Activated B cell treated with CpG ODN at 0.5 μM for 24 hours (primary cell): ENCODE data around the gene SSR4. TPM values are rescaled to one million over a fixed set of nuclear protein-coding genes. Genes with fewer than 3 reads are reported as not detected.

Experiments
- ATAC-seq: fragments of 200-7000 bp; cut with Tn5 transposase; one replicate; pipeline ENCODE4 v1.10.0; 2021; ENCODE audit warnings: low read depth, mild to moderate bottlenecking, moderate library complexity
- CTCF ChIA-PET: fragments of 350-600 bp; sonication (Branson Sonifier 250); formaldehyde crosslinking; loops from one replicate; lab custom pipeline; 2021; ENCODE audit warnings: antibody characterized with exemption; lab: Charles Lee
- POLR2A ChIA-PET: fragments of 350-600 bp; sonication (Branson Sonifier 250); formaldehyde crosslinking; loops from one replicate; lab custom pipeline; 2021; ENCODE audit warnings: antibody characterized with exemption; lab: Charles Lee
- DNase-seq: peaks from one replicate; pipeline ENCODE4 v3.0.0; 2022
- H3K27ac Mint-ChIP-seq: one replicate; pipeline ENCODE4 v1.8.0; 2020; ENCODE audit warnings: mixed read lengths
- H3K27me3 Mint-ChIP-seq: one replicate; pipeline ENCODE4 v1.8.0; 2021; ENCODE audit warnings: mixed read lengths
- H3K36me3 Mint-ChIP-seq: one replicate; pipeline ENCODE4 v1.8.0; 2021; ENCODE audit warnings: low read depth, mixed read lengths
- H3K4me1 Mint-ChIP-seq: one replicate; pipeline ENCODE4 v1.8.0; 2021; ENCODE audit warnings: mixed read lengths
- H3K4me3 Mint-ChIP-seq: one replicate; pipeline ENCODE4 v1.8.0; 2020; ENCODE audit warnings: mild to moderate bottlenecking, mixed read lengths
- H3K9me3 Mint-ChIP-seq: one replicate; pipeline ENCODE4 v1.8.0; 2020; ENCODE audit warnings: mixed read lengths
- CTCF ChIP-seq: fragments of 200-600 bp; IDR thresholded peaks from one replicate; pipeline ENCODE4 v1.8.0; 2022; ENCODE audit warnings: antibody characterized with exemption, mild to moderate bottlenecking
- intact Hi-C: fragments of 100-400 bp; cut with micrococcal nuclease; formaldehyde crosslinking; loops from one replicate; pipeline ENCODE4 v1.15.1; 2024
- total RNA-seq: library from RNA; stranded (reverse); gene quantifications from 2 replicates; pipeline ENCODE4 v1.2.3, GENCODE V29; 2022

SSR4 gene
- total RNA-seq, 1 donor from 2014 or later: 160 TPM

GRCh38 chrX:153779891-153780677 is 14.4 kb upstream of the SSR4 start:
- ATAC-seq: no peak
- Mint-ChIP-seq H3K36me3 (peaks cover 2% of the 10 kb centered on the region), H3K27ac (no peak overlapping the region), H3K4me1 (peaks cover 4% of the 10 kb centered on the region), H3K9me3 (no peaks in the 10 kb centered on the region), H3K4me3 (no peak overlapping the region), H3K27me3 (peaks cover 3% of the 10 kb centered on the region)
- DNase-seq: no peak
- no peak for TF ChIP-seq CTCF
- CTCF ChIA-PET: no interaction called here
- intact Hi-C loops: no loop called here
- POLR2A ChIA-PET: interaction anchor here (0.6 kb wide), 1 partner anchor 14 kb away, joined by 3 read pairs; the partner anchor contains the start of genes IDH3G and SSR4

- Mint-ChIP-seq H3K27ac (no peak within 1 kb of the TSS), H3K4me1 (peaks cover 4% of the 10 kb centered on the region), H3K4me3 (no peak within 1 kb of the TSS), H3K27me3 (peaks cover 3% of the 10 kb centered on the region), H3K36me3 (peaks cover 7% of the 10 kb centered on the region), H3K9me3 (no peaks in the 10 kb centered on the region)
- no peak for TF ChIP-seq CTCF
- DNase-seq (no peak), ATAC-seq (no peak)
- ChIA-PET POLR2A (no interaction called here), CTCF (no interaction called here)
- intact Hi-C loops: no loop called here
Observed at GRCh38 chrX:153780678-153781427, 13.6 kb upstream of the SSR4 start, which contains the start of gene SRPK3. Gene SRPK3, plus strand, starts transcription at chrX:153781041. Its CDS starts 46 bp downstream, at chrX:153781087.

- ChIA-PET POLR2A (no interaction called here), CTCF (no interaction called here)
- H3K4me1 Mint-ChIP-seq: peaks cover 4% of the 10 kb centered on the region
- intact Hi-C loops: no loop called here
- ATAC-seq (no peak), DNase-seq (no peak)
- peaks cover 3% of the 10 kb centered on the region for H3K27me3 Mint-ChIP-seq
- no peak overlapping the region for H3K4me3 Mint-ChIP-seq
- no peaks in the 10 kb centered on the region for H3K9me3 Mint-ChIP-seq
- peaks cover 13% of the 10 kb centered on the region for H3K36me3 Mint-ChIP-seq
- TF ChIP-seq CTCF: no peak
- H3K27ac Mint-ChIP-seq: no peak overlapping the region
Observed at GRCh38 chrX:153781428-153782047, 12.9 kb upstream of the SSR4 start.

GRCh38 chrX:153782313-153782712 is 12.2 kb upstream of the SSR4 start:
- Mint-ChIP-seq H3K9me3 (no peaks in the 10 kb centered on the region), H3K36me3 (peaks cover 17% of the 10 kb centered on the region), H3K4me3 (no peak overlapping the region), H3K27ac (no peak overlapping the region), H3K27me3 (peaks cover 3% of the 10 kb centered on the region), H3K4me1 (peaks cover 4% of the 10 kb centered on the region)
- no peak for TF ChIP-seq CTCF
- ChIA-PET CTCF (no interaction called here), POLR2A (no interaction called here)
- intact Hi-C loops: no loop called here
- ATAC-seq (no peak), DNase-seq (no peak)

GRCh38 chrX:153782871-153783270 is 11.6 kb upstream of the SSR4 start:
- intact Hi-C loops: no loop called here
- no peak overlapping the region for H3K4me3 Mint-ChIP-seq
- peaks cover 20% of the 10 kb centered on the region for H3K36me3 Mint-ChIP-seq
- H3K9me3 Mint-ChIP-seq: no peaks in the 10 kb centered on the region
- ChIA-PET POLR2A (no interaction called here), CTCF (no interaction called here)
- H3K4me1 Mint-ChIP-seq: peaks cover 4% of the 10 kb centered on the region
- no peak for DNase-seq
- no peak for ATAC-seq
- H3K27me3 Mint-ChIP-seq: peaks cover 3% of the 10 kb centered on the region
- no peak overlapping the region for H3K27ac Mint-ChIP-seq
- no peak for TF ChIP-seq CTCF
